Measurements from ENCODE around the gene DPY19L1.
"Not testable (repeated sequence)": the region's sequence is repeated elsewhere in the genome, so short reads cannot be mapped to it uniquely, and the experiment has no call there.

DPY19L1 gene

DNA sequence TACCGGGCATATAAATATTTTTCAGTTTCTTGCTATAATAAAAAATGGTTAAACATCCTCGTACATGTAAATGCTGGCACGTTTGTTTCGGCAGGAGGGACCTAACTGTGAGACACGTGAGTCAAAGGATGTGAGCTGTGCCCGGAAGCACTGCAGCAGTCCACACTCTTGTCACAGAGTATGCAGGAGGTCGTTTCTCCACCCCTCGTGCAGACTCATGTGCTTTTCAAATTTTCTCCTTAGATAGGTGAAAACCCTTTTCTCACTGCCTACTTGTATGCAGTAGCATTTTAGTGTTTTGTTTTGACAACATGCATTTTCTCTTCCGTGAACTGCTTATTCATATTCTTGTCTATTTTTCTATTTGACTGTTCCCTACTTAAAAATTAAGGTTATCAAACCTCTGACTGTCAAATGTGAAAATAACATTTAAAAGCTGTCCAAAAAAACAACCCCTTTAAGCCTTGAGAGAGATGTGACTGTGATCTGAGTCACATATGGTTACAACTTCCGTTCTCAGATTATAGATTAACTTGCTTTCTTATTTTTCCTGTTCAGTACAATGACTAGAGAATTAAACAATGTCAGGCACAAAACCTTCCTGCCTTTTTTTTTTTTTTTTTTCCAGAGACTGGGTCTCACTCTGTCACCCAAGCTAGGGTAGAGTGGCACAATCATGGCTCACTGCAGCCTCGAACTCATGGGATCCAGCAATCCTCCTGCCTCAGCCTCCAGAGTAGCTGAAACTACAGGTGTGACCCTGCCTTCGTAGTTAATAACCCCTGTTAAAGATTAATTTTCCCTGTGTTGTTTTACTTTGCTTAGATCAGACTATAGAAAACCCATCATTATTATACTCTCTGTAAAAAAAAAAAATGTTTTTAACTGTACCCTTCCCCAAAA lies 45.1 kb downstream of the DPY19L1 start:
- in situ Hi-C loops (cut with MboI; ENCODE audit: low sequenced_read_pairs) = no loop called here

- in situ Hi-C loops (cut with MboI; ENCODE audit: low sequenced_read_pairs) = not testable (repeated sequence)
These were observed 48.7 kb downstream of the DPY19L1 start for GRCh38 chr7:34988442-34989125.

GRCh38 chr7:34985155-34985554 lies 52.1 kb downstream of the DPY19L1 start:
- in situ Hi-C loops (cut with MboI; ENCODE audit: low sequenced_read_pairs) = not testable (repeated sequence)

DNA sequence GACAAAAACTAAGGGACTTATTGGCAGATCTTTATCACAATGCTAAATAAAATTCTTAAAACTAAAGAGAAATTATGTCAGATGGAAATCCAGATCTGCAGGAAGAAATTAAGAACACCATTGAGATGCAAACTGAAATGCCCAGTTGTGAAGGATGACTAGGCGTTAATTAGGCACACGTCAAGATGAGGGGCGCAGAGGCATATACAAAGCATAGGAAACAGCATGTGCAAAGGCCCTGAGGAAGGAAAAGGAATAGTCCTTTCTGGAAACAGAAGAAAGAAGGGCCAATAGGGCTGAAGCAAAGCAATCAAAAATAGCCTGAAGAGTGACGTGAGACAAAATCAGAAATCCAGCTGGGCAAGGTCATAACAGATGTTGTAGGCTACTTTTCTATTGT lies 53.1 kb downstream of the DPY19L1 start:
- in situ Hi-C loops (cut with MboI; ENCODE audit: low sequenced_read_pairs) = not testable (repeated sequence)

DNA sequence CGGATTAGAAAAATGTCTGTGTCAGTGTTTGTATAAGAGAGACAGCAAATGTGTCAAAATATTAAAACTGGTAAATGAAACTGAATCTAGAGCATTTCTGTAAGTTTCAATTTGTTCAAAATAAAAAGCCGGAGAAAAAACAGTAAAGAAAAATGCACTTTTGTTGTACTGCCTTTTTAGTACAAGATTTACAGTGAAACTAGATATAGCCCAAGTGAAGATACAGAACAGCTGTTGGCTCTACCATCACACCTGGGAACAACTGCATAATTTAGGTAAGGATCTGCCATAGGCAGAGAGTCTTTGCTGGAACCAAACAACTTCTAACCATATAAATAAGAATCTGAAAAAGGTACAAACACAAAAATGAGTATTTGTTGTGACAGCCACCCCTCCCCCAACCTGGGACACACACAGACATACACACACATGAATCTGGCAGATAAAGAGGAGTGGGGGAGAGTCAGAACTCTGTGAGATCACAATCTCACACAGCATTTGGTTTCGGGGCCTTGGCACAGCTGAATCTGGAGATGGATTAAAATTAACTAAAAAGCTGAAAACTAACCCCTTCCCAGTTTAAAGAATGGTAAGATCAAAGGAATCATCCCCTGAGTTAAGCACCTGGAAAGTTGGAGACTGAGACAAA lies 54.8 kb downstream of the DPY19L1 start:
- in situ Hi-C loops (cut with MboI; ENCODE audit: low sequenced_read_pairs) = no loop called here

DNA sequence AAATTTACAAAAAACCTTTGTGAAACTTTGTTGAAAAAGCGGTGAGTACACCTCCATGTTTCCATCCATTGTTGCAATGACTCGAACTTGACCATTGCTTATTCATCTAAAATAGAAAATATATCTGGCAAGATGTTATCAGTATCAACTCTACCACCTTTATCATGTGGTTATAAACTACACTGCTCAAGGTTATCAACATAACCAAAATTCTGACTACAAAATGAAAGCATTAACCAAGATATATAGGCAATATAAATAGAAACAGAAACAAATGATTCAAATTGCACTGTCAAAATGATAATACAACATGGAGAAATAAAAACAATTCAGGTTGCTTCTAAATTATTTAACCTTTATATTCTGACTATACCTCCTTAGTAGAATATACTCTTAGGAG lies 58.2 kb downstream of the DPY19L1 start:
- in situ Hi-C loops (cut with MboI; ENCODE audit: low sequenced_read_pairs) = not testable (repeated sequence)

DNA sequence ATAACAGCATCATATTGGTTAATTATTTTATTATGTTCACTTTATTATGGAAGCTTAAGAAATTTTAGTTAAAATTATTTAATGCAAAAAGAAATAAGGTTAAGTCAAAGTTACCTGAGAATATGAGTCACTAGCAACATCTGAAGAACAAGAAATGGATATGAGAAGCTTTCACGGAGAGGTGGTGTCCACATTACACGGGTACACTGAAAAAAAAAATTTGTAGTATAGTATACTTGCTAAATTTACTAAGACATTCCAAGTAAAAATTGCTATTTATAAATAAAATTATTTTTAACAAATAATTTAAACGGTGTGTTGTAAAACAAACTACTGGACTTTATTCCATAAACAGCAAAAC lies 63.9 kb downstream of the DPY19L1 start:
- in situ Hi-C loops (cut with MboI; ENCODE audit: low sequenced_read_pairs) = no loop called here

- in situ Hi-C loops (cut with MboI; ENCODE audit: low sequenced_read_pairs) = not testable (repeated sequence)
These were observed 64.4 kb downstream of the DPY19L1 start for GRCh38 chr7:34972739-34973399.

DNA sequence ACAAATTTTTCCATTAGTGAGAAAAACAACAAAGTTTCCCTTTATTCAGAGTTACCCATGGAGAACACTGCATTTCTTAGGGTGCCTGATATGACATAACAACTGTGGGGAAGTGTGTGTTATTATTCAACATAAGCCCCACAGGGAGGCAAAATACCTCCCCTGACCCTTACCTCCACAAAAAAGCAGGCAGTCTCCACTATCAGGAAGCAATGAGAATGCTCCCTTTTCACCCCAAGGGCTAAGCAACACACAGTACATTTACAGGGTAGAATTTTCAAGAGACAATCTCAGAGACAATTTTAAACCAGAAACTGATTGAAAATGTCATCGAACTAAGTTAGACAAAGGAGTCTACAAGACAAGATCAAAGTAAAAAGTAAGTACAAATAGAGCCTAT lies 69.5 kb downstream of the DPY19L1 start:
- in situ Hi-C loops (cut with MboI; ENCODE audit: low sequenced_read_pairs) = not testable (repeated sequence)

- in situ Hi-C loops (cut with MboI; ENCODE audit: low sequenced_read_pairs) = not testable (repeated sequence)
These were observed 70.8 kb downstream of the DPY19L1 start for GRCh38 chr7:34966504-34966903.

DNA sequence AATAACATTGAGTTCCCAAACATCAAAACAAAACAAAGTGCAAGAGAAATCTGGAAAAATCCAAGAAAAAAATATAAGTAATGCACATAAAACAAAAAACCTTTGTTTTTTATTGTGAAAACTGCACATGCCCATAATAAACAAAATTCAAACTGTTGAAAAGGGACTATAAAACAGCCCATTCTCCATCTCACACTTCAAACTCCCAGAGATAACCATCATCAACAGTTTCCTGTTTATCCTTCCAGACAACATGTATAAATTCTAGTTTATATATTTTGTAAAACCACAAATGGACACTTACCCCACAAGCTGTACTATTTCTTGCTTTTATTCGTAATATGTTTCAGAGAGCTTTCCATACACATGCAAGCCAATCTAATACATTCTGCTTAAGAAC lies 79.3 kb downstream of the DPY19L1 start:
- in situ Hi-C loops (cut with MboI; ENCODE audit: low sequenced_read_pairs) = no loop called here

- in situ Hi-C loops (cut with MboI; ENCODE audit: low sequenced_read_pairs) = no loop called here
These were observed 84.5 kb downstream of the DPY19L1 start for GRCh38 chr7:34952822-34953221.

DNA sequence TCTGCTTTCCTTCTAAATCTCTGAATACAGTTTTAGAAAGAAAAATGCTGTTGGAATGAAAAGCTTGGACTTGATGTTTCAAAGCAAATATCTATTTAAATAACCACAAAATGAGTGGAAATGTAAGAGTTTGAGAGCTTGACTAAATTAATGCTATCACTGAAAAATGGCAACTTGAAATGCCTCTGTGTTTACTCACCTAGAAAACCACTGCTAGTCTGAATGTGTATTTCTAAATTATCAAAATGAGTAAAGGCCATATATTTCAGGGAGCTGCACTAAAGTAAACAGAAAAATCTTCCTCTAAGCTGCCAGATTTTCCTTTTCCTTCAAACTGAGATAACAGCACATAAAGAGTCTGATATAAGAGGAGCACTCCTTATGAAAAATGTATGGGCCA lies 87.9 kb downstream of the DPY19L1 start:
- in situ Hi-C loops (cut with MboI; ENCODE audit: low sequenced_read_pairs) = loop anchor here (25.0 kb wide), 1 partner anchor 112 kb away; no protein-coding TSS in a partner anchor

- in situ Hi-C loops (cut with MboI; ENCODE audit: low sequenced_read_pairs) = loop anchor here (25.0 kb wide), 1 partner anchor 110 kb away; no protein-coding TSS in a partner anchor
These were observed 89.9 kb downstream of the DPY19L1 start for GRCh38 chr7:34947427-34947826.

GRCh38 chr7:34946486-34946885 lies 90.8 kb downstream of the DPY19L1 start:
- in situ Hi-C loops (cut with MboI; ENCODE audit: low sequenced_read_pairs) = loop anchor here (25.0 kb wide), 1 partner anchor 109 kb away; no protein-coding TSS in a partner anchor

- in situ Hi-C loops (cut with MboI; ENCODE audit: low sequenced_read_pairs) = loop anchor here (25.0 kb wide), 1 partner anchor 109 kb away; no protein-coding TSS in a partner anchor
These were observed 91.3 kb downstream of the DPY19L1 start for GRCh38 chr7:34945894-34946477.

- in situ Hi-C loops (cut with MboI; ENCODE audit: low sequenced_read_pairs) = loop anchor here (25.0 kb wide), 1 partner anchor 102 kb away; no protein-coding TSS in a partner anchor
These were observed 98.1 kb downstream of the DPY19L1 start for GRCh38 chr7:34939175-34939574.

DNA sequence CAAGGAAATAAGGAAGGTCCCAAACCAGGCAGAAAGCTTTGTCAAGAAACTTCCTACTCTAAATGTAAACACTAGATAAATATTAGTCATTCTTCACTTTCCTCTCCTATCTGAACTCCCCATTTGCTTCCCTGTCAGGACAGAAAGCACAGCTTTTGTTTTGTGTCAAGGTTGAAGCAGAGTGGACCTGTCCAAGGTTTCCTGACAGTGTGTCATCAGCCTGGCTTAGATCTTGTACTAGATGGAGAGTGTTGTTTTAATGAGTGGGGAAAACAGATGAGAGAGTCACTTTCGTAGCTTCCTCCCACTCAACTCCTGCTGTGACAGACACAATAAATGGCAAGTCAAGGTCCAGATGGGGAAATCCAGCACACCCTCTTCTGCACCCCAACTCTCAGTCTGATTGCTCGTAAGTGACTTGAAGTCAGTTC lies 101.5 kb downstream of the DPY19L1 start:
- in situ Hi-C loops (cut with MboI; ENCODE audit: low sequenced_read_pairs) = loop anchor here (25.0 kb wide), 1 partner anchor 98 kb away; no protein-coding TSS in a partner anchor

DNA sequence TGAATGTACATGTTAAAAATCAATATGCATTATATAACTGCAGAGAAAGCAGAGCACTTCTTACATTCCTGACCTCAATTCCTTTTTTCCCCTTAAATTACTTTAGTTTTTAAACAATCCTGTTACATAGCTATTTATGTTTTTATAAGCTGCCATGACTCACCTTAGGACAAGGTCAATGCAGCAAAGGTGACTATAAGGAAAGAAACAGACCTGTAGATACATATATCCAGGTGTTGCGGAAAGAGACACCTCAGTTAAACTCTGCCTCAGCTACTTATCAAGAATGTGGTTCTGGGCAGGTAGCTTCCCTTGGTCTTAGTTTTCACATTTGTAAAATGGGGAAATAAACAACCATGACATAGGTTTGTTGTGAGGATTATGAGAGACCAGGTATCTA lies 105.5 kb downstream of the DPY19L1 start:
- in situ Hi-C loops (cut with MboI; ENCODE audit: low sequenced_read_pairs) = loop anchor here (25.0 kb wide), 1 partner anchor 94 kb away; no protein-coding TSS in a partner anchor

GRCh38 chr7:34929783-34930182 lies 107.5 kb downstream of the DPY19L1 start:
- in situ Hi-C loops (cut with MboI; ENCODE audit: low sequenced_read_pairs) = loop anchor here (25.0 kb wide), 1 partner anchor 92 kb away; no protein-coding TSS in a partner anchor
